MM.1S (cell line): ENCODE data around the gene WDR91.

Source experiments
- DNase-seq: peaks from one replicate; pipeline ENCODE4 v3.0.0-alpha.2; 2015
- H2AFZ ChIP-seq: fragments of 300-600 bp; sonication (generic); 2 replicates; pipeline ENCODE4 v1.6.0; 2016; ENCODE audit warnings: antibody characterized with exemption, low read length
- H3F3A ChIP-seq: fragments of 300-600 bp; sonication (generic); 2 replicates; pipeline ENCODE4 v1.6.1; 2016; ENCODE audit warnings: mild to moderate bottlenecking, antibody characterized with exemption, low read length, moderate library complexity, mixed read lengths; ENCODE audit not compliant: insufficient read depth
- H3K27ac ChIP-seq: fragments of 300-600 bp; sonication (generic); 2 replicates; pipeline ENCODE4 v1.5.1; 2016; ENCODE audit warnings: mild to moderate bottlenecking, low read length
- H3K27me3 ChIP-seq: fragments of 300-600 bp; sonication (generic); replicated peaks from 2 replicates; pipeline ENCODE4 v1.6.0; 2016; ENCODE audit warnings: low read length; ENCODE audit not compliant: insufficient read depth
- H3K36me3 ChIP-seq: fragments of 300-600 bp; sonication (generic); replicated peaks from 2 replicates; pipeline ENCODE4 v1.6.1; 2016; ENCODE audit warnings: mild to moderate bottlenecking, low read length, mixed read lengths; ENCODE audit not compliant: insufficient read depth
- H3K4me1 ChIP-seq: fragments of 300-600 bp; sonication (generic); 2 replicates; pipeline ENCODE4 v1.6.1; 2016; ENCODE audit warnings: low read length, mixed read lengths
- H3K4me2 ChIP-seq: fragments of 300-600 bp; sonication (generic); 2 replicates; pipeline ENCODE4 v1.6.0; 2016; ENCODE audit warnings: low read depth, low read length
- H3K4me3 ChIP-seq: fragments of 300-600 bp; sonication (generic); 2 replicates; pipeline ENCODE4 v1.5.1; 2016; ENCODE audit warnings: low read length, mixed read lengths
- H3K79me2 ChIP-seq: fragments of 300-600 bp; sonication (generic); 2 replicates; pipeline ENCODE4 v1.6.1; 2016; ENCODE audit warnings: mixed run types, low read length, mixed read lengths
- H3K9ac ChIP-seq: fragments of 300-600 bp; sonication (generic); 2 replicates; pipeline ENCODE4 v1.6.1; 2016; ENCODE audit warnings: low read length, mixed read lengths
- H3K9me2 ChIP-seq: fragments of 300-600 bp; sonication (generic); replicated peaks from 2 replicates; pipeline ENCODE4 v1.6.1; 2016; ENCODE audit warnings: mild to moderate bottlenecking, low read length, mixed read lengths; ENCODE audit not compliant: insufficient read depth
- H3K9me3 ChIP-seq: fragments of 300-600 bp; sonication (generic); replicated peaks from 2 replicates; pipeline ENCODE4 v1.6.1; 2016; ENCODE audit warnings: mild to moderate bottlenecking, low read length, mixed read lengths; ENCODE audit not compliant: insufficient read depth
- H4K20me1 ChIP-seq: fragments of 300-600 bp; sonication (generic); 2 replicates; pipeline ENCODE4 v1.6.1; 2016; ENCODE audit warnings: mild to moderate bottlenecking, low read length, moderate library complexity, mixed read lengths; ENCODE audit not compliant: insufficient read depth
- CTCF ChIP-seq: fragments of 300-600 bp; sonication (generic); IDR thresholded peaks from 2 replicates; pipeline ENCODE4 v1.5.1; 2016; ENCODE audit warnings: antibody characterized with exemption, low read length, mixed read lengths
- EZH2 ChIP-seq: fragments of 300-600 bp; sonication (generic); optimal IDR thresholded peaks from 2 replicates; pipeline ENCODE3; 2017; ENCODE audit warnings: low read depth, mild to moderate bottlenecking, antibody characterized with exemption, low read length, mixed read lengths
- EZH2phosphoT487 ChIP-seq: fragments of 300-600 bp; sonication (generic); IDR thresholded peaks from 2 replicates; pipeline ENCODE4 v1.6.1; 2018; ENCODE audit warnings: antibody characterized with exemption, low read length

WDR91 gene

DNA sequence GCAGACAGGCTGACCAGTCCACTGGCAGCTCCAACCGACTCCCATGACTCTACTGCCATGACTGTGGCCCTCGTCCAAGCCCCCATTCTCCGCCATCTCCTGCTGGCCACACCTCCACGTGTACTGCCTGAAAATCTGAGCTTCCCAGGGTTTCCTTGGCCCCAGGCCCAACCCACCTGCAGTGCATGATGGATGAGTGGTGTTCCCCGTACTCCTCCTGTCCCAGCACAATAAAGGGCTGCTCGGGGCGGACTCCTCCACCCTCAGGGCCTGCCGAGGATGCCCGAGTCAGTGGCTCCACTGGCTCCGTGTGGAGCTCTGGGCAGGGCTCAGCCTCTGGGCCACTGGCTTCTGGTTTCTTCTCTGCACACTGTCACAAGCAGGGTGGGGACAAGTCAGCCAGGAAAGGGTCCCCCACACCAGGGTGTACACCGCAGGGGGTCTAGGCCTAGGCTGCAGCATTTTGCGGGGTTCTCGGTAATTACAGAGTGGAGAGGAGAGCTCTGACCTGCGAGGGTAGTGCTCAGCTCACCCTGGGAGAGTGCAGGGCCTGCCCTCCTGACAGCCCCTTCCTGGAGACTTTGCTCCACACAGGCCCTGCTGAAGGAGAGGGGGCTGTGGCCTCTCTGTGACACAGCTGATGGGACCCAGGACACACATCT lies 15.2 kb downstream of the WDR91 start:
- no peaks in the 10 kb centered on the region for H3F3A ChIP-seq
- no peak overlapping the region for H2AFZ ChIP-seq
- no peak overlapping the region for H3K27ac ChIP-seq
- no peak for DNase-seq
- no peaks in the 10 kb centered on the region for H3K79me2 ChIP-seq
- no peaks in the 10 kb centered on the region for H3K9me3 ChIP-seq
- H3K9ac ChIP-seq, result no peak overlapping the region
- H4K20me1 ChIP-seq, result no peaks in the 10 kb centered on the region
- H3K4me1 ChIP-seq, result no peaks in the 10 kb centered on the region
- no peaks in the 10 kb centered on the region for H3K9me2 ChIP-seq
- no peaks in the 10 kb centered on the region for H3K27me3 ChIP-seq
- no peaks in the 10 kb centered on the region for H3K36me3 ChIP-seq
- no peak overlapping the region for H3K4me3 ChIP-seq
- no peak for TF ChIP-seq EZH2phosphoT487
- TF ChIP-seq CTCF, result no peak
- no peak for TF ChIP-seq EZH2
- H3K4me2 ChIP-seq, result no peak overlapping the region

- Histone ChIP-seq H3K36me3 (no peaks in the 10 kb centered on the region), H3K27me3 (no peaks in the 10 kb centered on the region), H3K9me3 (no peaks in the 10 kb centered on the region), H3K4me3 (no peak overlapping the region), H3K9ac (no peak overlapping the region), H3K79me2 (no peaks in the 10 kb centered on the region), H3K27ac (no peak overlapping the region), H3F3A (no peaks in the 10 kb centered on the region), H3K4me2 (no peak overlapping the region), H3K9me2 (no peaks in the 10 kb centered on the region), H4K20me1 (no peaks in the 10 kb centered on the region), H3K4me1 (no peaks in the 10 kb centered on the region), H2AFZ (no peak overlapping the region)
- DNase-seq, result no peak
- TF ChIP-seq EZH2 (no peak), EZH2phosphoT487 (no peak), CTCF (no peak)
Measured at GRCh38 chr7:135195156-135195555, 16.2 kb downstream of the WDR91 start.

GRCh38 chr7:135194494-135195095 lies 16.7 kb downstream of the WDR91 start:
- H3K9me3 ChIP-seq, result no peaks in the 10 kb centered on the region
- no peaks in the 10 kb centered on the region for H3K27me3 ChIP-seq
- no peaks in the 10 kb centered on the region for H3K36me3 ChIP-seq
- H3K4me2 ChIP-seq, result no peak overlapping the region
- no peak for DNase-seq
- no peaks in the 10 kb centered on the region for H4K20me1 ChIP-seq
- H3K27ac ChIP-seq, result no peak overlapping the region
- no peaks in the 10 kb centered on the region for H3K4me1 ChIP-seq
- no peaks in the 10 kb centered on the region for H3K79me2 ChIP-seq
- no peak overlapping the region for H2AFZ ChIP-seq
- no peaks in the 10 kb centered on the region for H3F3A ChIP-seq
- H3K9me2 ChIP-seq, result no peaks in the 10 kb centered on the region
- no peak overlapping the region for H3K4me3 ChIP-seq
- H3K9ac ChIP-seq, result no peak overlapping the region
- TF ChIP-seq EZH2 (no peak), CTCF (no peak), EZH2phosphoT487 (no peak)
